ENCODE data around the gene PIP4K2A.

The PIP4K2A gene

GRCh38 chr10:22589851-22590514, 124.4 kb downstream of the PIP4K2A start:
- DNase-seq, result no peak

- DNase-seq, result no peak
These were observed 125.9 kb downstream of the PIP4K2A start for GRCh38 chr10:22588462-22588861.

- no peak for DNase-seq
These were observed 130.7 kb downstream of the PIP4K2A start for GRCh38 chr10:22583683-22584082.

- DNase-seq, result no peak
These were observed 132.9 kb downstream of the PIP4K2A start for GRCh38 chr10:22581461-22581860.

- no peak for DNase-seq
These were observed 133.7 kb downstream of the PIP4K2A start for GRCh38 chr10:22580711-22581110.

- DNase-seq, result no peak
These were observed 134.6 kb downstream of the PIP4K2A start for GRCh38 chr10:22579826-22580225.

- DNase-seq, result peak; percentile 27
These were observed 140.4 kb downstream of the PIP4K2A start for GRCh38 chr10:22573820-22574569.

GRCh38 chr10:22570733-22571430, 143.5 kb downstream of the PIP4K2A start:
- DNase-seq, result no peak

- DNase-seq, result no peak
These were observed 144.1 kb downstream of the PIP4K2A start for GRCh38 chr10:22570234-22570633.

GRCh38 chr10:22568928-22569327, 145.4 kb downstream of the PIP4K2A start:
- DNase-seq, result no peak

- no peak for DNase-seq
These were observed 150.3 kb downstream of the PIP4K2A start for GRCh38 chr10:22564060-22564459.

GRCh38 chr10:22561909-22562308, 152.5 kb downstream of the PIP4K2A start:
- DNase-seq, result no peak

- DNase-seq, result no peak
These were observed 153.5 kb downstream of the PIP4K2A start for GRCh38 chr10:22560913-22561239.

GRCh38 chr10:22560096-22560912, 154.1 kb downstream of the PIP4K2A start:
- DNase-seq, result no peak

- no peak for DNase-seq
These were observed 157.1 kb downstream of the PIP4K2A start for GRCh38 chr10:22557321-22557720.

- no peak for DNase-seq
These were observed 157.6 kb downstream of the PIP4K2A start for GRCh38 chr10:22556774-22557173.

GRCh38 chr10:22554461-22555182, 159.8 kb downstream of the PIP4K2A start:
- DNase-seq, result peak; percentile 80

GRCh38 chr10:22553452-22553995, 160.9 kb downstream of the PIP4K2A start:
- DNase-seq, result no peak

GRCh38 chr10:22552888-22553378, 161.4 kb downstream of the PIP4K2A start:
- DNase-seq, result no peak

- DNase-seq, result no peak
These were observed 162.6 kb downstream of the PIP4K2A start for GRCh38 chr10:22551681-22552365.

GRCh38 chr10:22550732-22551131, 163.6 kb downstream of the PIP4K2A start:
- DNase-seq, result peak; percentile 12

All from fibroblast of skin of abdomen (primary cell).